Stimulated activated CD8-positive, alpha-beta memory T cell treated with anti-CD3 and anti-CD28 coated beads, Interleukin-7, amount 100 ng/mL, for 4 hours (primary cell): ENCODE results near the gene ALS2CL.

ENCODE experiments used
- DNase-seq, 2 donors: peaks; one replicate each; pipeline ENCODE4 v3.0.0-alpha.2; 2020; ENCODE audit warnings: low read depth in 2 of 2

Gene ALS2CL

GRCh38 chr3:46665763-46666452 lies 27.6 kb downstream of the ALS2CL start:
- DNase-seq = no peak

- DNase-seq = no peak
Measured at GRCh38 chr3:46664971-46665762, 28.3 kb downstream of the ALS2CL start.

GRCh38 chr3:46664188-46664970 lies 29.1 kb downstream of the ALS2CL start:
- no peak for DNase-seq

- no peak for DNase-seq
Measured at GRCh38 chr3:46663591-46664135, 29.8 kb downstream of the ALS2CL start.

- no peak for DNase-seq
Measured at GRCh38 chr3:46662771-46663551, 30.5 kb downstream of the ALS2CL start.

- no peak for DNase-seq
Measured at GRCh38 chr3:46661776-46662766, 31.4 kb downstream of the ALS2CL start.

GRCh38 chr3:46660543-46661523 lies 32.6 kb downstream of the ALS2CL start:
- no peak for DNase-seq

- DNase-seq = no peak
Measured at GRCh38 chr3:46660003-46660402, 33.5 kb downstream of the ALS2CL start.

GRCh38 chr3:46659285-46659684 lies 34.2 kb downstream of the ALS2CL start:
- no peak for DNase-seq

GRCh38 chr3:46656778-46657556 lies 36.5 kb downstream of the ALS2CL start:
- no peak for DNase-seq

- no peak for DNase-seq
Measured at GRCh38 chr3:46655271-46655670, 38.2 kb downstream of the ALS2CL start.

GRCh38 chr3:46651084-46651483 lies 42.4 kb downstream of the ALS2CL start:
- no peak for DNase-seq

- no peak for DNase-seq
Measured at GRCh38 chr3:46649436-46649835, 44.0 kb downstream of the ALS2CL start.

- no peak for DNase-seq
Measured at GRCh38 chr3:46648096-46648495, 45.4 kb downstream of the ALS2CL start.

GRCh38 chr3:46646700-46647099 lies 46.8 kb downstream of the ALS2CL start:
- no peak for DNase-seq

- DNase-seq = no peak
Measured at GRCh38 chr3:46643701-46644100, 49.8 kb downstream of the ALS2CL start.

- no peak for DNase-seq
Measured at GRCh38 chr3:46642971-46643370, 50.5 kb downstream of the ALS2CL start.

GRCh38 chr3:46640927-46641326 lies 52.6 kb downstream of the ALS2CL start:
- DNase-seq = no peak
